ENCODE data around the gene FDX1. TPM values are rescaled to one million over a fixed set of nuclear protein-coding genes. Genes with fewer than 3 reads are reported as not detected.

The FDX1 gene
- total RNA-seq, 2 experiments from 2014 or later, result 13.3 to 15.9 TPM

GRCh38 chr11:110428040-110428439 is 1.7 kb upstream of the FDX1 start:
- Histone ChIP-seq H3K79me2 (ENCODE audit: insufficient read depth, low read depth, low read length) (peaks cover 28% of the 10 kb centered on the region), H3K4me2 (ENCODE audit: low read length) (no peak overlapping the region), H3K4me1 (ENCODE audit: insufficient read depth, low read length, poor library complexity, severe bottlenecking) (peaks cover 22% of the 10 kb centered on the region), H2AFZ (ENCODE audit: low read length) (no peak overlapping the region), H3K36me3 (ENCODE audit: insufficient read depth, low read length) (no peaks in the 10 kb centered on the region), H3K9me3 (ENCODE audit: low read length) (no peaks in the 10 kb centered on the region), H3K27ac (ENCODE audit: low read depth, low read length, poor library complexity, severe bottlenecking) (no peak overlapping the region), H4K20me1 (ENCODE audit: insufficient read depth, low read length) (peaks cover 11% of the 10 kb centered on the region), H3K4me3 (ENCODE audit: low read depth, low read length, poor library complexity, severe bottlenecking) (no peak overlapping the region), H3K9me2 (ENCODE audit: insufficient read depth, low read length) (no peaks in the 10 kb centered on the region)
- CTCF ChIA-PET (ENCODE audit: unreplicated experiment), result no interaction called here
- no peak for DNase-seq (ENCODE audit: low spot score)
- intact Hi-C loops (cut with micrococcal nuclease; ENCODE audit: unreplicated experiment), result no loop called here
- POLR2A ChIA-PET, result interaction anchor here (0.6 to 0.7 kb wide), 3 partner anchors 201 to 1177 kb away, joined by 3 read pairs; no protein-coding TSS in a partner anchor
- TF ChIP-seq EZH2phosphoT487 (IDR thresholded peaks at IDR 0.05; ENCODE audit: borderline replicate concordance, low read depth, low read length) (no peak), CTCF (conservative IDR thresholded peaks at IDR 0.05; ENCODE audit: low read length) (no peak)
- BruUV-seq (replicated peaks), result no TSS peak

GRCh38 chr11:110428956-110429730 is 605 bp upstream of the FDX1 start:
- peak overlapping the region; percentile 99 for H2AFZ ChIP-seq (ENCODE audit: low read length)
- H3K4me2 ChIP-seq (ENCODE audit: low read length), result peak overlapping the region; percentile 96
- no peaks in the 10 kb centered on the region for H3K36me3 ChIP-seq (ENCODE audit: insufficient read depth, low read length)
- intact Hi-C loops (cut with micrococcal nuclease; ENCODE audit: unreplicated experiment), result no loop called here
- peak overlapping the region; percentile 89 for H3K4me3 ChIP-seq (ENCODE audit: low read depth, low read length, poor library complexity, severe bottlenecking)
- ChIA-PET CTCF (ENCODE audit: unreplicated experiment) (interaction anchor here (0.5 to 0.6 kb wide), 2 partner anchors 101 to 396 kb away, joined by 3 to 8 read pairs; no protein-coding TSS in a partner anchor), POLR2A (interaction anchor here (0.6 to 1.4 kb wide), 9 partner anchors 16 to 1010 kb away, joined by 3 to 6 read pairs (median 3); no protein-coding TSS in a partner anchor)
- DNase-seq (ENCODE audit: low spot score), result peak; percentile 41
- H3K27ac ChIP-seq (ENCODE audit: low read depth, low read length, poor library complexity, severe bottlenecking), result peak overlapping the region; percentile 81
- peaks cover 39% of the 10 kb centered on the region for H3K79me2 ChIP-seq (ENCODE audit: insufficient read depth, low read depth, low read length)
- TF ChIP-seq CTCF (conservative IDR thresholded peaks at IDR 0.05; ENCODE audit: low read length), result no peak
- no peak for TF ChIP-seq EZH2phosphoT487 (IDR thresholded peaks at IDR 0.05; ENCODE audit: borderline replicate concordance, low read depth, low read length)
- H3K9me2 ChIP-seq (ENCODE audit: insufficient read depth, low read length), result no peaks in the 10 kb centered on the region
- H3K9me3 ChIP-seq (ENCODE audit: low read length), result no peaks in the 10 kb centered on the region
- peaks cover 33% of the 10 kb centered on the region for H3K4me1 ChIP-seq (ENCODE audit: insufficient read depth, low read length, poor library complexity, severe bottlenecking)
- no TSS peak for BruUV-seq (replicated peaks)
- H4K20me1 ChIP-seq (ENCODE audit: insufficient read depth, low read length), result peaks cover 16% of the 10 kb centered on the region

Data from OCI-LY7 (cell line).